ENCODE data around the gene TGFBR2. TPM values are rescaled to one million over a fixed set of nuclear protein-coding genes. Genes with fewer than 3 reads are reported as not detected.

The TGFBR2 gene
- total RNA-seq, 1 experiment from 2014 or later, result 22.5 TPM

DNA sequence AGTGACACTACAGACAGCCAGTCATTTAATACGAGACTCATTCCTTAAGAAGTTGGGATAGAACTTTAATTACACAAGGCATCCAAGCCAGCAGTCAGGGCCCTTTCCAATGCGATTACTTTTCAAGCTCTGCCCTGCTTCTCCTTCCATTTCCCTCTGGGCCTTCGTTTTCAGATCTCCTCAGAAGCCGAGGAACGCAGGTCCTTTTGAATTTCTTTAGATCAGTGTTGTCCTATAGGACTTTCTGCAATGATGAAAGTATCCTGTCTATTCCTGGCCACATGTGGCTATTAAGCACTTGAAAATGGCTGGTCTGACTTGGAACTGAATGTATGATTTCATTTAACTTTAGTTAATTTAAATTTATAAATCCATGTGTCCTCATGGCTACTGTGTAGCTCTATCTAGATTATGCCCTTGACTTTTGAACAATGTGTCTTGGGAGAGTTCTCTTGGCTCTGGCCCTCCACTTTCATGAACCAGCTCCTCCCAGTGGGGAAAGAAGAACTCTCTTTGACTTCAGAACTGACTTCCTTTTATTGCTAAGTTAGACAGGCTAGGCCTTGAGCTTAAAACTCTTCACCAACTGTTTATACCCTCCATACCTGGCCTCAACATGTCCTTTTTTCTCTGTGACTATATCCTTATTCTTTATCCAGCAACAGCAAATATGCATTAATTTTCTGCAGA, 22.6 kb downstream of the TGFBR2 start:
- ChIA-PET CTCF (interaction anchor here (0.9 to 2.4 kb wide), 4 partner anchors 10 to 309 kb away, joined by 3 to 5 read pairs (median 4); no protein-coding TSS in a partner anchor), POLR2A (no interaction called here), RAD21 (ENCODE audit: low non-redundant PET in 1 of 2, low total read pairs in 2 of 2, uncharacterized antibody in 2 of 2, unreplicated experiment in 2 of 2) (no interaction called here)
- Histone ChIP-seq H3K79me2 (ENCODE audit: insufficient read depth, low read length) (peaks cover 100% of the 10 kb centered on the region), H3K9ac (ENCODE audit: low read length) (peak overlapping the region; percentile 10; the same call in 1 of the 2 replicates), H4K20me1 (ENCODE audit: insufficient read depth) (no peaks in the 10 kb centered on the region), H3K27me3 (ENCODE audit: insufficient read depth, low read length) (no peaks in the 10 kb centered on the region), H3K4me3 (replicated peaks in 1 of 2; ENCODE audit: low read depth in 1 of 2, low read length in 2 of 2) (no peak overlapping the region), H3K27ac (ENCODE audit: low read depth, low read length) (peak overlapping the region; percentile 60), H3K9me3 (ENCODE audit: control insufficient read depth in 1 of 2, insufficient read depth in 1 of 2, low read depth in 1 of 2, low read length in 2 of 2) (no peaks in the 10 kb centered on the region), H3K9me2 (ENCODE audit: insufficient read depth) (no peaks in the 10 kb centered on the region), H3K4me2 (ENCODE audit: low read length) (peak overlapping the region; percentile 68), H3K4me1 (ENCODE audit: control insufficient read depth in 1 of 2, insufficient read depth in 2 of 2, low read length in 2 of 2) (peaks cover 93 to 94% of the 10 kb centered on the region in 2 experiments), H2AFZ (ENCODE audit: low read depth, low read length, poor library complexity, severe bottlenecking) (no peak overlapping the region), H3K36me3 (ENCODE audit: control insufficient read depth in 1 of 2, insufficient read depth in 2 of 2, low read length in 2 of 2) (peaks cover 0 to 4% of the 10 kb centered on the region in 2 experiments; a peak in 2 of 4 replicates)
- ATAC-seq (no peak), DNase-seq (ENCODE audit: low read depth, low spot score) (no peak)
- intact Hi-C loops (cut with micrococcal nuclease), result loop anchor here (10.0 kb wide), 1 partner anchor 584 kb away; no protein-coding TSS in a partner anchor
- BruUV-seq (replicated peaks), result no TSS peak
- TF ChIP-seq REST (IDR thresholded peaks at IDR 0.05; ENCODE audit: low read depth) (no peak), TCF7L2 (IDR thresholded peaks at IDR 0.05; ENCODE audit: borderline replicate concordance, extremely low read depth, insufficient read depth, insufficient read length) (no peak), POLR2AphosphoS5 (IDR thresholded peaks at IDR 0.05; ENCODE audit: low read depth, low read length) (no peak), CBX3 (IDR thresholded peaks at IDR 0.05; ENCODE audit: low read depth) (no peak), ZFX (IDR thresholded peaks at IDR 0.05) (no peak), EZH2phosphoT487 (IDR thresholded peaks at IDR 0.05; ENCODE audit: borderline replicate concordance) (no peak), RAD21 (IDR thresholded peaks at IDR 0.05; ENCODE audit: low read depth) (peak; percentile 44; the same call in 1 of the 2 replicates), ZNF274 (IDR thresholded peaks at IDR 0.05; ENCODE audit: low read depth, low read length) (no peak), ATF3 (IDR thresholded peaks at IDR 0.05) (no peak), SIN3A (IDR thresholded peaks at IDR 0.05; ENCODE audit: low read depth) (no peak), SP1 (IDR thresholded peaks at IDR 0.05; ENCODE audit: low read depth) (no peak), EZH2 (IDR thresholded peaks at IDR 0.05) (no peak), JUND (IDR thresholded peaks at IDR 0.05) (no peak), EGR1 (IDR thresholded peaks at IDR 0.05; ENCODE audit: low read depth) (no peak), POLR2A (IDR thresholded peaks at IDR 0.05; ENCODE audit: borderline replicate concordance, extremely low read depth, insufficient read depth, insufficient read length) (no peak), SRF (IDR thresholded peaks at IDR 0.05; ENCODE audit: low read depth) (no peak)
- TF ChIP-seq, protein P1, sequence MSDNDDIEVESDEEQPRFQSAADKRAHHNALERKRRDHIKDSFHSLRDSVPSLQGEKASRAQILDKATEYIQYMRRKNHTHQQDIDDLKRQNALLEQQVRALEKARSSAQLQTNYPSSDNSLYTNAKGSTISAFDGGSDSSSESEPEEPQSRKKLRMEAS (IDR thresholded peaks at IDR 0.05), result peak; percentile 26; the same call in 1 of the 2 replicates
- TF ChIP-seq, protein P2, sequence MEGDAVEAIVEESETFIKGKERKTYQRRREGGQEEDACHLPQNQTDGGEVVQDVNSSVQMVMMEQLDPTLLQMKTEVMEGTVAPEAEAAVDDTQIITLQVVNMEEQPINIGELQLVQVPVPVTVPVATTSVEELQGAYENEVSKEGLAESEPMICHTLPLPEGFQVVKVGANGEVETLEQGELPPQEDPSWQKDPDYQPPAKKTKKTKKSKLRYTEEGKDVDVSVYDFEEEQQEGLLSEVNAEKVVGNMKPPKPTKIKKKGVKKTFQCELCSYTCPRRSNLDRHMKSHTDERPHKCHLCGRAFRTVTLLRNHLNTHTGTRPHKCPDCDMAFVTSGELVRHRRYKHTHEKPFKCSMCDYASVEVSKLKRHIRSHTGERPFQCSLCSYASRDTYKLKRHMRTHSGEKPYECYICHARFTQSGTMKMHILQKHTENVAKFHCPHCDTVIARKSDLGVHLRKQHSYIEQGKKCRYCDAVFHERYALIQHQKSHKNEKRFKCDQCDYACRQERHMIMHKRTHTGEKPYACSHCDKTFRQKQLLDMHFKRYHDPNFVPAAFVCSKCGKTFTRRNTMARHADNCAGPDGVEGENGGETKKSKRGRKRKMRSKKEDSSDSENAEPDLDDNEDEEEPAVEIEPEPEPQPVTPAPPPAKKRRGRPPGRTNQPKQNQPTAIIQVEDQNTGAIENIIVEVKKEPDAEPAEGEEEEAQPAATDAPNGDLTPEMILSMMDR (IDR thresholded peaks at IDR 0.05 in 2 of 3, conservative IDR thresholded peaks at IDR 0.05 in 1 of 3; ENCODE audit: borderline replicate concordance in 1 of 3, insufficient read depth in 1 of 3, low read depth in 2 of 3, low read length in 2 of 3), result peak in 2 of 3 experiments; percentile 23 to 39; a peak in 3 of 6 replicates
- TF ChIP-seq, protein P3, sequence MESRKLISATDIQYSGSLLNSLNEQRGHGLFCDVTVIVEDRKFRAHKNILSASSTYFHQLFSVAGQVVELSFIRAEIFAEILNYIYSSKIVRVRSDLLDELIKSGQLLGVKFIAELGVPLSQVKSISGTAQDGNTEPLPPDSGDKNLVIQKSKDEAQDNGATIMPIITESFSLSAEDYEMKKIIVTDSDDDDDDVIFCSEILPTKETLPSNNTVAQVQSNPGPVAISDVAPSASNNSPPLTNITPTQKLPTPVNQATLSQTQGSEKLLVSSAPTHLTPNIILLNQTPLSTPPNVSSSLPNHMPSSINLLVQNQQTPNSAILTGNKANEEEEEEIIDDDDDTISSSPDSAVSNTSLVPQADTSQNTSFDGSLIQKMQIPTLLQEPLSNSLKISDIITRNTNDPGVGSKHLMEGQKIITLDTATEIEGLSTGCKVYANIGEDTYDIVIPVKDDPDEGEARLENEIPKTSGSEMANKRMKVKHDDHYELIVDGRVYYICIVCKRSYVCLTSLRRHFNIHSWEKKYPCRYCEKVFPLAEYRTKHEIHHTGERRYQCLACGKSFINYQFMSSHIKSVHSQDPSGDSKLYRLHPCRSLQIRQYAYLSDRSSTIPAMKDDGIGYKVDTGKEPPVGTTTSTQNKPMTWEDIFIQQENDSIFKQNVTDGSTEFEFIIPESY (IDR thresholded peaks at IDR 0.05; ENCODE audit: extremely low read depth, insufficient replicate concordance, low read length), result no peak
